Endothelial cell of umbilical vein (primary cell): ENCODE results near the gene GC. TPM values are rescaled to one million over a fixed set of nuclear protein-coding genes. Genes with fewer than 3 reads are reported as not detected.

Source experiments
- BruUV-seq: library from RNA; stranded (reverse); fragments of 400-500 nt; replicated peaks from 2 replicates; lab custom pipeline; 2021; lab: Mats Ljungman, UMichigan
- CTCF ChIA-PET: fragments of 300-600, 350-600 bp; sonication (Branson Sonifier 250); formaldehyde crosslinking; loops from one replicate; lab custom pipeline; 2021; ENCODE audit warnings: antibody characterized with exemption, inconsistent platforms; lab: Charles Lee
- POLR2A ChIA-PET: fragments of 300-600, 350-600 bp; sonication (Branson Sonifier 250); formaldehyde crosslinking; loops from one replicate; lab custom pipeline; 2021; ENCODE audit warnings: antibody characterized with exemption, inconsistent platforms; lab: Charles Lee
- DNase-seq: peaks from one replicate; pipeline ENCODE4 v3.0.0-alpha.2; 2011; ENCODE audit warnings: low read depth, low spot score
- FAIRE-seq: peaks from 2 replicates; lab custom pipeline; 2011; peaks lifted over from hg19 to GRCh38; lab: Jason Lieb, UNC
- H2AFZ ChIP-seq: 2 replicates; pipeline ENCODE4 v1.6.0; 2012; ENCODE audit warnings: low read depth, low read length, control low read depth, inconsistent platforms
- H3K27ac ChIP-seq: 2 replicates; pipeline ENCODE4 v1.5.1; 2011; ENCODE audit warnings: low read depth, mild to moderate bottlenecking, control low read depth, low read length, moderate library complexity; ENCODE audit not compliant: insufficient read depth
- H3K27me3 ChIP-seq, 2 experiments: 2 replicates each; pipeline versions ENCODE4 v1.6.0 to v1.6.1; 2011; ENCODE audit warnings: low read length in 2 of 2, mixed read lengths in 1 of 2; ENCODE audit not compliant: control insufficient read depth in 2 of 2, insufficient read depth in 2 of 2
- H3K36me3 ChIP-seq, 2 experiments: 2 replicates in 1 of 2; 3 replicates in 1 of 2; pipeline ENCODE4 v1.5.1; 2011; ENCODE audit warnings: low read length in 2 of 2, mild to moderate bottlenecking in 1 of 2, moderate library complexity in 1 of 2; ENCODE audit not compliant: control insufficient read depth in 2 of 2, insufficient read depth in 2 of 2; ENCODE audit errors: extremely low read depth in 1 of 2
- H3K4me1 ChIP-seq: 3 replicates; pipeline ENCODE4 v1.5.1; 2011; ENCODE audit warnings: mild to moderate bottlenecking, low read length; ENCODE audit not compliant: control insufficient read depth, insufficient read depth; ENCODE audit errors: extremely low read depth
- H3K4me2 ChIP-seq: 2 replicates; pipeline ENCODE4 v1.6.1; 2011; ENCODE audit warnings: low read length, control low read depth, mixed read lengths; ENCODE audit not compliant: insufficient read depth
- H3K4me3 ChIP-seq, 3 experiments: fragments of 200-600 bp in 1 of 3; sonication (generic), shearing (Covaris generic) in 1 of 3; replicated peaks in 1 of 3; 2 replicates each; pipeline ENCODE4 v1.5.1; 2011 to 2016; ENCODE audit warnings: control low read depth in 3 of 3, low read length in 3 of 3, mild to moderate bottlenecking in 2 of 3, inconsistent platforms in 1 of 3, low read depth in 1 of 3, moderate library complexity in 1 of 3; ENCODE audit not compliant: insufficient read depth in 1 of 3
- H3K79me2 ChIP-seq: 2 replicates; pipeline ENCODE4 v1.6.0; 2012; ENCODE audit warnings: low read length, inconsistent platforms; ENCODE audit not compliant: control insufficient read depth, insufficient read depth
- H3K9ac ChIP-seq: replicated peaks from 2 replicates; pipeline ENCODE3; 2011; ENCODE audit warnings: low read length, control low read depth; ENCODE audit not compliant: insufficient read depth; ENCODE audit errors: extremely low read depth
- H3K9me1 ChIP-seq: replicated peaks from 3 replicates; pipeline ENCODE4 v1.6.0; 2011; ENCODE audit warnings: mild to moderate bottlenecking, low read length; ENCODE audit not compliant: control insufficient read depth, insufficient read depth; ENCODE audit errors: extremely low read depth
- H3K9me3 ChIP-seq: replicated peaks from 2 replicates; pipeline ENCODE4 v1.5.1; 2012; ENCODE audit warnings: low read length, inconsistent platforms; ENCODE audit not compliant: control insufficient read depth, insufficient read depth
- H4K20me1 ChIP-seq: replicated peaks from 2 replicates; pipeline ENCODE3; 2011; ENCODE audit warnings: mild to moderate bottlenecking, low read length; ENCODE audit not compliant: control insufficient read depth, insufficient read depth; ENCODE audit errors: extremely low read depth
- EZH2 ChIP-seq: IDR thresholded peaks from 2 replicates; pipeline ENCODE4 v1.6.1; 2012; ENCODE audit warnings: borderline replicate concordance, low read depth, mild to moderate bottlenecking, moderate library complexity, low read length, inconsistent platforms; ENCODE audit not compliant: severe bottlenecking
- FOS ChIP-seq: IDR thresholded peaks from 2 replicates; pipeline ENCODE4 v1.6.1; 2011; ENCODE audit warnings: mild to moderate bottlenecking, low read length, moderate library complexity, borderline replicate concordance; ENCODE audit not compliant: insufficient read depth
- GATA2 ChIP-seq: IDR thresholded peaks from 2 replicates; pipeline ENCODE4 v1.7.0; 2011; ENCODE audit warnings: low read depth, mild to moderate bottlenecking, moderate library complexity, mixed read lengths, low read length; ENCODE audit not compliant: insufficient read length, insufficient read depth
- JUN ChIP-seq: IDR thresholded peaks from 2 replicates; pipeline ENCODE4 v1.6.1; 2011; ENCODE audit warnings: borderline replicate concordance, low read depth; ENCODE audit not compliant: insufficient read length, insufficient read depth
- MYC ChIP-seq: IDR thresholded peaks from one replicate; pipeline ENCODE4 v1.6.1; 2011; ENCODE audit warnings: mild to moderate bottlenecking, low read depth, low read length
- POLR2A ChIP-seq: IDR thresholded peaks from 2 replicates; pipeline ENCODE4 v1.6.1; 2012; ENCODE audit warnings: low read depth, mild to moderate bottlenecking, control low read depth, low read length
- POLR2AphosphoS5 ChIP-seq: IDR thresholded peaks from 2 replicates; pipeline ENCODE4 v1.6.1; 2012; ENCODE audit warnings: low read depth, mild to moderate bottlenecking, control low read depth, low read length, moderate library complexity; ENCODE audit not compliant: insufficient read depth
- dilution Hi-C: fragments of 300-500 bp; cut with MboI; formaldehyde crosslinking; loops from one replicate; pipeline ENCODE4 v1.15.0; 2019; ENCODE audit warnings: low sequenced_read_pairs; ENCODE audit not compliant: extremely low pct_ligation_motif_present
- intact Hi-C: fragments of 100-400 bp; cut with micrococcal nuclease; formaldehyde crosslinking; loops from one replicate; pipeline ENCODE4 v1.10.0; 2022
- polyA plus RNA-seq, 4 experiments: library from polyadenylated mRNA; depleted of rRNA in 3 of 4; stranded (reverse) in 3 of 4; unstranded in 1 of 4; fragments of >200 nt; gene quantifications; 2 replicates each; pipeline versions ENCODE4 v1.2.1 to v1.2.3, GENCODE V29; 2011 to 2012; ENCODE audit warnings: missing spikeins in 1 of 4
- total RNA-seq: library from RNA; stranded (reverse); gene quantifications from 2 replicates; pipeline ENCODE4 v1.2.3, GENCODE V29; 2021
- TF ChIP-seq, protein P1 (sequence below): IDR thresholded peaks from 2 replicates; pipeline ENCODE4 v1.6.1; 2011; ENCODE audit not compliant: insufficient read depth, insufficient read length
- TF ChIP-seq, protein P2 (sequence below), 2 donors: IDR thresholded peaks; 1 replicate in 1 of 2; 2 replicates in 1 of 2; pipeline ENCODE4 v1.5.1; 2011; ENCODE audit warnings: low read length in 2 of 2, mild to moderate bottlenecking in 2 of 2, moderate library complexity in 2 of 2, control low read depth in 1 of 2, inconsistent platforms in 1 of 2, low read depth in 1 of 2; ENCODE audit not compliant: insufficient read depth in 1 of 2; ENCODE audit errors: extremely low read depth in 1 of 2

Gene GC
- total and polyA plus RNA-seq, 2 donors (not counting 3 experiments of a cell fraction or from before 2014, with no cell fraction given), result not detected

DNA sequence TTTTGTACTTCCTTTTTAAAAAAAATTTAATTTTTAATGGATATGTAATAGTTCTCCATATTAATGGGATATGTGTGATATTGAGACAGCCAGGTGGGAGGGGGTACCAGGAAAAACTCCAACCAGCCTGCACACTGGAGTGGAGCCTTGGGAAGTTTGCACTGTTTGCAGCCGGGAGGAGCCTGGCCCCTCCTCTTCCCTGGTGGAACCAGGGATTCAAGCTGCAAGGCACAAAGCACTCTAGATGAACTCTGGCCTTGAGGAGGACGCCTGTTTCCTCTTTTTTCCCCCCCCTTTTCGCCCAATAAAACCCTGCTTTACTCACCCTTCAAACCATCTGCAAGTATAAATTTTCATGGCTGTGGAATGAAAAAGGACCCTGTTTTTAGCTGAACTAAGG, 48.2 kb upstream of the GC start:
- CTCF ChIA-PET, result no interaction called here
- no peaks in the 10 kb centered on the region for H4K20me1 ChIP-seq
- H2AFZ ChIP-seq, result no peak overlapping the region
- intact Hi-C loops (no loop called here), dilution Hi-C loops (no loop called here)
- no peaks in the 10 kb centered on the region for H3K27me3 ChIP-seq
- TF ChIP-seq, protein P1, sequence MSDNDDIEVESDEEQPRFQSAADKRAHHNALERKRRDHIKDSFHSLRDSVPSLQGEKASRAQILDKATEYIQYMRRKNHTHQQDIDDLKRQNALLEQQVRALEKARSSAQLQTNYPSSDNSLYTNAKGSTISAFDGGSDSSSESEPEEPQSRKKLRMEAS, result no peak
- no peak for TF ChIP-seq MYC
- TF ChIP-seq GATA2, result no peak
- no peak for TF ChIP-seq EZH2
- TF ChIP-seq FOS, result no peak
- TF ChIP-seq JUN, result no peak
- TF ChIP-seq, protein P2, sequence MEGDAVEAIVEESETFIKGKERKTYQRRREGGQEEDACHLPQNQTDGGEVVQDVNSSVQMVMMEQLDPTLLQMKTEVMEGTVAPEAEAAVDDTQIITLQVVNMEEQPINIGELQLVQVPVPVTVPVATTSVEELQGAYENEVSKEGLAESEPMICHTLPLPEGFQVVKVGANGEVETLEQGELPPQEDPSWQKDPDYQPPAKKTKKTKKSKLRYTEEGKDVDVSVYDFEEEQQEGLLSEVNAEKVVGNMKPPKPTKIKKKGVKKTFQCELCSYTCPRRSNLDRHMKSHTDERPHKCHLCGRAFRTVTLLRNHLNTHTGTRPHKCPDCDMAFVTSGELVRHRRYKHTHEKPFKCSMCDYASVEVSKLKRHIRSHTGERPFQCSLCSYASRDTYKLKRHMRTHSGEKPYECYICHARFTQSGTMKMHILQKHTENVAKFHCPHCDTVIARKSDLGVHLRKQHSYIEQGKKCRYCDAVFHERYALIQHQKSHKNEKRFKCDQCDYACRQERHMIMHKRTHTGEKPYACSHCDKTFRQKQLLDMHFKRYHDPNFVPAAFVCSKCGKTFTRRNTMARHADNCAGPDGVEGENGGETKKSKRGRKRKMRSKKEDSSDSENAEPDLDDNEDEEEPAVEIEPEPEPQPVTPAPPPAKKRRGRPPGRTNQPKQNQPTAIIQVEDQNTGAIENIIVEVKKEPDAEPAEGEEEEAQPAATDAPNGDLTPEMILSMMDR (IDR thresholded peaks at IDR 0.05; ENCODE audit: extremely low read depth in 1 of 2, insufficient read depth in 1 of 2, low read depth in 1 of 2, low read length in 2 of 2), result no peak
- TF ChIP-seq POLR2A, result no peak
- TF ChIP-seq POLR2AphosphoS5, result no peak
- no peaks in the 10 kb centered on the region for H3K36me3 ChIP-seq
- no peaks in the 10 kb centered on the region for H3K9me1 ChIP-seq
- FAIRE-seq (no peak), DNase-seq (no peak)
- no peak overlapping the region for H3K27ac ChIP-seq
- H3K79me2 ChIP-seq, result no peaks in the 10 kb centered on the region
- H3K4me3 ChIP-seq, result no peak overlapping the region
- POLR2A ChIA-PET, result no interaction called here
- H3K9me3 ChIP-seq, result no peaks in the 10 kb centered on the region
- no TSS peak for BruUV-seq
- H3K4me1 ChIP-seq, result no peaks in the 10 kb centered on the region
- no peak overlapping the region for H3K4me2 ChIP-seq
- no peak overlapping the region for H3K9ac ChIP-seq
